Stimulated activated CD8-positive, alpha-beta memory T cell treated with anti-CD3 and anti-CD28 coated beads, Interleukin-7, amount 100 ng/mL, for 4 hours (primary cell): ENCODE data around the gene R3HDML.
"Not testable (repeated sequence)": the region's sequence is repeated elsewhere in the genome, so short reads cannot be mapped to it uniquely, and the experiment has no call there.

Experiments used
- DNase-seq, 2 donors: peaks; one replicate each; pipeline ENCODE4 v3.0.0-alpha.2; 2020; ENCODE audit warnings: low read depth in 2 of 2

The R3HDML gene

DNA sequence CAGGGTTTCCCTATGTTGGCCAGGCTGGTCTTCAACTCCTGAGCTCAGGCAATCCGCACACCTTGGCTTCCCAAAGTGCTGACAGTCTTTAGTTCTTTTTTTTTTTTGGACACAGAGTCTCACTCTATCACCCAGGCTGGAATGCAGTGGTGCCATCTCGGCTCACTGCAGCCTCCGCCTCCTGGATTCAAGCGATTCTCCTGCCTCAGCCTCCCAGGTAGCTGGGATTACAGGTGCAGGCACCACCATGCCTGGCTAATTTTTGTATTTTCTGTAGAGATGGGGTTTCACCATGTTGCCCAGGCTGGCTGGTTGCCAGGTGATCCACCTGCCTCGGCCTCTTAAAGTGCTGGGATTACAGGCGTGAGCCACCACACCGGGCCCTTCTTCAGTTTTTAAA lies 9.1 kb upstream of the R3HDML start:
- not testable (repeated sequence) for DNase-seq

DNA sequence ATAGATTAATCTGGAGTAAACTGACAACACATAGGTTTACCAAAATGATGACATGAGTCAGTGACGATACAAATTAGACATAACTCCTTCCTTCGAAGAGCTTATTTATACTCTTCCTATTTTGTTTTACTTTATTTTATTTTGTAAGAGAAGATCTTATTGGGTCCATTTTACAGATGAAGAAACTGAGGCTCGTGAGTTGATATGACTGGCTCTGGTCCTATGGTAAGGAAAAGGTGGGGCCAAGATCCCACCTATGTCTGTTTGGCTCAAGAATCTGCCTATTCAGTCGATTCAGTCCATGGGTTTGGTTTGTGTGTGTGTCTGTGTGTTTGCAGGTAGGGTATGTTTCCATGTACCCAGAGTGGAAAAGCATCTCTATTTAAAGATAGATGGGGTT lies 8.4 kb upstream of the R3HDML start:
- DNase-seq = no peak

DNA sequence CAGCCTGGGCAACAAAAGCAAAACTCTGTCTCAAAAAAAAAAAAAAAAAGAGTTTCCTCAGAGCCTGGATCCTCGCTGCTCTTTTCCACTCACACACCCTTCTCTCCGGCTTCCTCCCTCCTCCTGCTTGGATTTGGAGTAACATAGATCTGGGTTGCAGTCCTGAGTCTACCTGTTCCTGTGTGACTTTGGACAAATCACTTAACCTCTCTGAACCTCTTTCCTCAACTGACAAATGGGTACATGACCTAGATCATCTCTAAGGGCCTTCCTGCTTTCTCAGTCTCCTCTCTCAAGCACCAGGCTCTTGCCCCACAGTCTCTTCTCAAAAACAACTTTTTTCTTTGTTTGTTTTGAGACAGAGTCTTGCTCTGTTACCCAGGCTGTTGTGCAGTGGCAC lies 5.6 kb upstream of the R3HDML start:
- DNase-seq = no peak

DNA sequence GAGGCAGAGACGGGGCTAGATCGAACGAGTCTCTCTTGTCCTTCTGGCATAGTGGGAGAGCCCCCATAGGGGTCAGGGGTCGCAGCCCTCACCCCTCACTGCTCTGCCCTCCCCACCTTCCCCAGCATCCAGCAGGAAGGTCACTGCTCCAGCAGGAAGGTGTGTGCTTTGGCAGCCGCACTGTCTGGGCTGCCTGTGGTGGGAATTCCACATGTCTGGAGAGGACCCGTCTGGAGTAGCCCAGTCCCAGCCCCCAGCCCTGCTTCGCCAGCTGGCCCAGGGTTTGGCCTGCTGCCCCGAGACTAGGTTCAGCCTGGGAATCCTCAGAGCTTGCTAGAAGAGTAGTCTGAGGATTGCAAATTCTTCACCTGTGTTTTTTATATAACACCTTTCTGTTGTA lies 2.5 kb upstream of the R3HDML start:
- DNase-seq = no peak

DNA sequence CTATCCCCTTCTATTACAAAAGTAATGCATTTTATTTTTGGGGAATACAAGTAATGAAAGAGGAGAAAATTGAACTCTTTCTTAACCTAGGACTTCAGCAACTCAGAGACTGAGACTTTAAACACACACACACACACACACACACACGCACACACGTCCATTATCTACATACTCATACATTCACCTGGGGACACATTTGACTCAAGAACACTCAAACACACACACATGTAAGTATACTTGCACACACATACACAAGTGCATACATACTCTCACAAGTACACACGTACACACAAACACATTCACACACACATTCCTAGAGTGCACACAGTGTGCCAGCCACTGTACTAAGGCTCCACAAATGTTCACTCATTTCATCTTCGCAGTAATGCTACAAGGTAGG lies 2.1 kb upstream of the R3HDML start:
- no peak for DNase-seq

DNA sequence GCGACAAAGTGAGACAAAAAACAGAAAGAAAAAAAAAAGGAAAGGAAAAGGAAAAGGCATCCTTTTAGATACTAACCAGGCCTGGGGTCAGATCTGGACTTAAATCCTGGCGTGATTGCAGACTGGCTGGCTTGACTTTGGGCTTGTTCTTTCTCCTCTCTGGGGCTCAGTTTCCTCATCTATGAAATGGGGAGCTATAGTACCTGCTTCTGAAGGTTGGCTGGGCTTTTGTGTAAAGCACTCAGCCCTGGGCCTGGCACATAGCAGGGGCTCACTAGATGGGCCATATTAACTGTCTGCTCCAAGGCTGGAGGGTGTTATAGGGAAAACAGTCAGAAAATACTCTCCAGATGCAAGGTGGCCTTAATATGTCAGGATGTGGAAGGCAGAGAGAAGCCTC lies 1.2 kb upstream of the R3HDML start:
- DNase-seq = no peak

DNA sequence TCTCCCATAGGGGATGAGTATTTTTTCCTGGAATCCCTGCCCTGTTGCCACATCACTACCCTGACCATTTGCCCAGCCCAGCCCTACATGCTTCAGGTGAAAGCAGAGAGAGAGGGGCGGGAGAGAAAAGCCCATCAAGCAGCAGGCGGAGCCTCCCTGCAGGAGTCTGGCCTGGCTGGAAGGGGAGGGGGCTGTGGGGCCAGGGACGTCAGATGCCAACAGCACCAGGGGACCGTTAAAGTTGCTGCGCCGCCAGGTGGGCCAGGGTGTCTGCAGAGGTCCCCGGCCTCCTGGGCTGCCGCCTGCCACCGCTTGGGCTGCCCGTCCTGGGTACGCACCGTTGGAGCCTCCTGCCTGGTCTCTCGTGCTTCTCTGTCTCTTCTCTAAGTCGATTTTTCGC lies 757 bp upstream of the R3HDML start:
- DNase-seq = no peak

DNA sequence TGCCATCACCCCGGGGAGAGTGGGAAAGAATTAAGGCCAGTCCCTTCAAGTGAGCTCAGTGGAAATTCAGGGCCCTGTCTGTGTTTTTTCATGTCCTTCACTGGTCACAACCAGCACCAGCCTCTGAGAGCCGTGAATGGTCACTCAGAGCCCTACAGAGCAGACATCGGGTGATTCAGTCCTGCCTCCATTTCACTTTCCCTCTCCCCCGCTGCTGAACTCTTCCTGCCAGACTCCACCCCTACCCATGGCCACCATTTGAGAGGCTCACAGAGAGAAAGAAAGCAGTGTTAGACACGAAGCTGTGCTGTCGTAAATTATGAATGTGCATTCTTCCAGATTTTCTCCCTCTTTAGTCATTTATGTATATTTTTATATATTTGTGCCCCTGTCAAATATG lies 5.4 kb downstream of the R3HDML start:
- no peak for DNase-seq

DNA sequence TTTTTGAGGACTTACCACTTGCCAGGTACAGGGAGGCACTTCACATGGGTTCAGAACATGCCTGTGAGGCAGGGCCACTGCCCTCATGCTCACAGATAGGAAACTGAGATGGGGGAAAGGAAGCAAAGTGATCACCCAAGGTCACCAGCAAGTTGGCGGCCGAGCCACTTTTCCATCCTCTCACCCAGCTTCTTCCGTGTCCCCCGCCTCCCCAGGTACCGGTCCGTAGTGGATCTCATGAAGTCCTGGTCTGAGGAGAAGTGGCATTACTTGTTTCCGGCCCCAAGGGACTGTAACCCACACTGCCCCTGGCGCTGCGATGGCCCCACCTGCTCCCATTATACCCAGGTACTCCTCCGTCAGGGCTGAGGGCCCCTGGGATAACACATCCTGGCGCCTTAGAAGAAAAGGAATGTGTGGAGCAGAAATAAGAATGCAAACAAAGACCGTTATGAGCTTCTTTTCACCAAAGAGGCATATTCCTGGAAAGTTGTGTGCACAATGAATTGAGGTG lies 6.4 kb downstream of the R3HDML start:
- DNase-seq = no peak

DNA sequence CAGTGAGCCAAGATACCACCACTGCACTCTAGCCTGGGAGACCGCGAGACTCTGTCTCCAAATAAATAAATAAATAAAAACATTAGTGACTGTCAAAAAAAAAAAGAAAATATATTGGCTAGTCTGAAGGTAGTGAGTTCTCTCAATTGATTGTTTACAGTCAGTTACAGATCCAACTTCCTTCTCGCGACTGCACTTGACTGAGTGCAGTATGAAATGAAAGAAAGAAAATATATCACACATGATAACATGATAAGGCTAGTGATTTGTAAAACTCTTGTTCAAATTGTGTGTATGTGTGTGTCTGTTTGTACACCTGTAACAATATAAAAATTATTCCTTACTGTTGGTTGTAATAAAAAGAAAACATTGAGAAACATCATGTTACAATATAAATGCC lies 7.9 kb downstream of the R3HDML start:
- DNase-seq = no peak

DNA sequence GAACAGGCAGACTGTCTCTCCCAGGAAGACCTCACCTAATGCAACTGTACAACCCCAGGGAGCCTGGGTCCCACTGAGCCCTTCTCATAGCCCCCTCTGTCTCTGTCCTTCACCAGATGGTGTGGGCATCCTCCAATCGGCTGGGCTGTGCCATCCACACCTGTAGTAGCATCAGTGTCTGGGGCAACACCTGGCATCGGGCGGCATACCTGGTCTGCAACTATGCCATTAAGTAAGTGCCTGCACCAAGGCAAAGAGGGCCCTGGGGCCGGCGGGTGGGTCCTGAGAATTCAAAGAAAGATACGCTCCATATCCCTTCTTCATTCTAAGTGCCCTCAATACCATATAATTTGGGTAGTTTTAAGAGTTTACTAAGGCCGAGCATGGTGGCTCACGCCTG lies 8.3 kb downstream of the R3HDML start:
- no peak for DNase-seq

DNA sequence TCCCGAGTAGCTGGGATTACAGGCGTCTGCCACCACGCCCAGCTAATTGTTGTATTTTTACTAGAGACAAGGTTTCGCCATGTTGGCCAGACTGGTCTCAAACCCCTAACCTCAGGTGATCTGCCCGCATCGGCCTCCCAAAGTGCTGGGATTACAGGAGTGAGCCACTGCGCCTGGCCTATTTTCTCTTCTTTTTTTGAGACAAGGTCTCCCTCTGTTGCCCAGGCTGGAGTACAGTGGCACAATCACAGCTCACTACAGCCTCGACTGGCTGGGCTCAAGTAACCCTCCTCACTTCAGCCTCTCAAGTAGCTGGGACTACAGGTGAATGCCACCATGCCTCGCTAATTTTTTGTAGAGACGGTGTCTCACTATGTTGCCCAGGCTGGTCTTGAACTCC lies 9.1 kb downstream of the R3HDML start:
- DNase-seq = not testable (repeated sequence)

DNA sequence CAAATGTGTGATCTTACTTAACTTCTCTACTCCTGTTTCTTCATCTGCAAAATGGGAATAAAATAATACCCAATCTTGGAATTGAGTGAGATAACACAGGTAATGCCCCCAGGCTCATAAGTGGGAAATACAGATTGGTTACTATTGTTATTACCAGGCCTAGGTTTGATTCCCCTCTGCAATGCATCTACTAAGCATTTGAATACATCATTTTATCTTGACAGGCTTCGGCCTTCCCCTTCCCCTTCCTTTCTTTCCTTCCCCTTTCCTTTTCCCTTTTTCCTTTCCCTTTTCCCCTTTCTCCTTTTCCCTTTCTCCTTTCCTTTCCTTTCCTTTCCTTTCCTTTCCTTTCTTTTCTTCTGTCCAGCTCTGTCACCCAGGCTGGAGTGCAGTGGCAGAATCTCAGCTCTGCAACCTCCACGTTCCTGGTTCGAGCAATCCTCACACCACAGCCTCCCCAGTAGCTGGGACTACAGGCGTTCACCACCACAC lies 11.4 kb downstream of the R3HDML start:
- no peak for DNase-seq

DNA sequence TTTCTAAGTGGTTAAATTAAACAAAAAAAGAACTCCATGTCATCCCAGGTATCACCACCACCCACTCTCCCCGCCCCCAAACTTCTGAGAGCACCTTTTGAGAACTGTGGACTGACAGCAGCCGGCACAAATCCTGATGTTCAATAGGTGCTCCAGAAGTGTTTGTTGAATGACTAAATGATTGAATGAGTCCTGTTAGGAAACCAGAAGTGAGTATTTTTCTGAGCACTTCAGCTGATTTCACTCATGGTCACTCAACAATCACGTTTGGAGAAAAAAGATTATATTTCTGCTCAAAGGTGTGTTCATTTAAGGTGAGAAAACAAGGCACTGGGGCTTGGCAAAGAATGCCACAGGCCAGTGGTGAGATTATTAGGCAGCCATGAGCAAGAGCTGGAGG lies 12.5 kb downstream of the R3HDML start:
- no peak for DNase-seq

DNA sequence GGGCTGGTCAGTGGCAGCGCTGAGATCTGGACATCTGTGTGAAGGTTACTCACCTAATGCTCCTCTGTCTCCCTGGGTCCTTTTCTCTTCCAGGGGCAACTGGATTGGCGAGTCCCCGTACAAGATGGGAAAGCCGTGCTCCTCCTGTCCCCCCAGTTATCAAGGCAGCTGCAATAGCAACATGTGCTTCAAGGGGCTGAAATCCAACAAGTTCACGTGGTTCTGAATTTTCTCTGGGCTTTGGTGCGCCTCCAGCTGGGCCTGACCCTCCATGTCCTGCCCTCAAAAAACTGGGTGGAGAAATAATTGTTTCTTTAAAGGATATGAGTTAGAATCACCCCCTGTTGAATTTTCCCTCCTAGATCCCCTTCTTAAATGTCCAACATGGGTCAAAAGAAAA lies 13.7 kb downstream of the R3HDML start:
- DNase-seq = no peak

DNA sequence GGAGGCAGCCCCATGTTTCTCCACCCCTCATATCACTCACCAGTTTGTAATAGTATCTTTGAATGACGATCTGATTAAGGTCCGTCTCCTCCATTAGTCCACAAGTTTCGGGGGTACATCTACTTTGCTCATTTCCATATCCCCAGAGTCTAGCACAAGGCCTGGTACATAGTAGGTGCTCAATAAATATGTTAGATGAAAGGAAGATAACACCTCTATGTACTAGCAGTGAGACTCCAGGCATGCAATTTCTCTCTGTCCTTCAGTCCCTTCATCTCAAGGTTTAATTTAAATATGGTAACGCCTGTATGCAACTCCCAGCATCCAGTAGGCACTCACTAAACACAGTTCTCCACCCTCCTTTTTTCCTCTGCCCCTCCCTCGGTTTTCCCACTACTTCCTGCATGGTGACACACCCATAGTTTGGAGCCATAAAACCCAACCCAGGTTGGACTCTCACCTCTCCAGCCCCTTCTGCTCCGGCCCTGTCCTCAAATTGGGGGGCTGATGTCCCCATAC lies 18.2 kb downstream of the R3HDML start:
- DNase-seq = no peak

DNA sequence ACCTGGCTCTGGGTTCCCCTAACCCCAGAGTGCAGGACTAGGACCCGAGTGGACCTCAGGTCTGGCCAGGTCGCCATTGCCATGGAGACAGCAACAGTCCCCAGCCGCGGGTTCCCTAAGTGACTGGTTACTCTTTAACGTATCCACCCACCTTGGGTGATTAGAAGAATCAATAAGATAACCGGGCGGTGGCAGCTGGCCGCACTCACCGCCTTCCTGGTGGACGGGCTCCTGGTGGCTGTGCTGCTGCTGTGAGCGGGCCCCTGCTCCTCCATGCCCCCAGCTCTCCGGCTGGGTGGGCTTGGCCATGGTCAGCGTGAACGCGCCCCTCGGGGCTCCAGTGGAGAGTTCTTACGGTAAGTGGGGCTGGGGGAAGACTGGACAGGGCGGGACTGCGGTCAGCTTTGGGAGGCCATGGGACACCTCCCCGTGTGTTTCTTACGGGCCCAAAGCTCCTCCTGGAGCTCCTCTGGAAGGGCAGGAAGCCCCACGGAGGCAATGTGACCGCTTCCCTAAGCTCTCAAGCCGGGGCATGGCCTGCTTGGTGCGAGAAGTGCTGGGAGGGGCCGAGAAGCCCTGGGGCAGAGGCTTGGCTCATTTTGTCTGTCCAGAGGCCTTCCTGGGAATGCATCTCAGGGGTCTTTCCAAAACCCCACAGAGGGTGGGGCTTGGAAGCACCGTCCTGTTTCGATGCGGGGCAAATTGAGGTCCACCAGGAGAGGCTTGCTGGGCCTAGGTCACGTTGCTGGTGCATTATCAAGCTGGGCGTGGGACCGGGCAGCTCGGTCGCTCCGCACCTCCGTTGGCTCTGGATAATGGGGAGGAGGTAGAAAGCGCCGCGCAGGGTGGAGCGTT lies 18.9 kb downstream of the R3HDML start, which contains the start of gene HNF4A:
Gene HNF4A (plus strand): TSS at position 202 of the 855 bp plus-strand sequence. CDS start 106 bp downstream, at position 308.
- DNase-seq = no peak

DNA sequence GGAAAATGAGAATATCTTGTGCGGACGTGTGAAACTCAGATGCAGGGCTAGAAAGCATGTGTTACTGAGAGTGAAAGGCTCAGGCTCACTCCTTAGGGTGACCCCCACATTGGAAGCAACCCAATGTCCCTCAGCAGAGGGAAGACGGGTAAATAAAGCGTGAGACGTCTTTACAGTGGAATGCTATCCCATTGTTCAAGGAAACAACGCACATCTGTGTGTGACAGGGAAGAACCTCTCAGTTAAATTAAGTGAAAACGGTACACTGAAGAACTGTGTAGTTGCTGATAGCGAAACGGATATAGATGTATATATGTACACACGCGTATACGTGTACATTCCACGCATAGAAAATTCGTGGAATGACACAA lies 19.5 kb downstream of the R3HDML start:
- no peak for DNase-seq

DNA sequence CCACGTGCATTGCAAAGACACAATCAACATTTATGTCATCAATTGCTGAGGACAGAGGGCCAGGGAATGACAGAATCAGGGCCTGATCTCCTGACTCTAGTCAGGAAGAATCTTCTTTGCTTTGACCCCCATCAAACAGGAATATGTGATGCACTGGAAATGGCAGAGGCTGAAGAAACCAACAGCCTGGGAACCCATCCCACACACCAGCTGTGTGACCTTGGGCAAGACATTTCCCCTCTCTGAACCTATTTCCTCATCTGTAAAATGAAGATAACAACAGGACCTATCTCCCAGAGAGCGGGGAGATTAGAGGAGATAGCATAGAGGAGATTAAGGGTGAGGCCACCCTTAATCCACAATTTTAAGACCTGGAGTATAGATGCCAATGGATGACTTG lies 20.2 kb downstream of the R3HDML start:
- DNase-seq = no peak

DNA sequence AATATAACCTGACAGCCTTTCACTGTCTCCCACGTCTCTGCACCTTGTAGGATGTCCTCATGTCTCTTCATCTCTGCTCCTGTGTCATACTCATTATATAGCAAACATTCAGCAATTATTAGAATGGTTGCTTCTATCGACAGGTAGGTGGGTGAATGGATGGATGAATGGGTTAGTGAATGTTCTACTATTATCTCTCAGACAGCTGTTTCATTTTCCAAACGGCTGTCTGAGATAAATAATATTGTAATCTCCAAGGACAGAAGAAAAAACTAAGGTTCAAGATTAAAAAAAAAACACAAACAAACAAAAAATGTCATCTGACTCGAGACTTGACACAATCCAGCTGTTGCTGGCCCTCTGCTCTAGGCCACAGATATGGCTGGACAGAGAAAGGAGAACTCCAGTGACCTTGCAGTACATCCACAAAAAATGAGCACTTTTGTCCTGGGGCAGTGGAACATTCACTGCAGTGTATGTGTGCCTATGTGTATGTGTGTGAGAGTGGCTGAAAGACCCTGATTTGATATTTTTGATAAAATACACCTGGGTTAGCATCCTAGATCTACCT lies 20.8 kb downstream of the R3HDML start:
- DNase-seq = no peak

DNA sequence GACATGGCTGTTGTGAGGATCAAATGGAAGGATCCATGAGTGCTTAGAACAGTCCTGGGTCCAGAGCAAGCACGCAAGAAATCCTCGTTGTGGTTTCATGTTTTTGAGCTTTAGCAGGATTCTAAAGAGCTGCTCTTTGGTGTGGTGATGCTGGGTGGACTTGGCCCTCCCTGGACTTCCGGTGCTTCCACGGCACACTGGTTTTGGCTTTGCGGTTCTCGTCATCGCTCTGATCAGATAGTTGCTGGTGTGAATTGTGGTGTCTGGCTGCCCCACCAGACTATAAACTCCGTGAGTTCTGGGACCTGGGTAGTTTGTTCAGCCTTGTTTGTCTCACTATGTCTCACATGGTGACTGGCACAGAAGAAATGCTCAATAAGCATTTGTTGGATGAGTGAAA lies 21.9 kb downstream of the R3HDML start:
- DNase-seq = no peak

DNA sequence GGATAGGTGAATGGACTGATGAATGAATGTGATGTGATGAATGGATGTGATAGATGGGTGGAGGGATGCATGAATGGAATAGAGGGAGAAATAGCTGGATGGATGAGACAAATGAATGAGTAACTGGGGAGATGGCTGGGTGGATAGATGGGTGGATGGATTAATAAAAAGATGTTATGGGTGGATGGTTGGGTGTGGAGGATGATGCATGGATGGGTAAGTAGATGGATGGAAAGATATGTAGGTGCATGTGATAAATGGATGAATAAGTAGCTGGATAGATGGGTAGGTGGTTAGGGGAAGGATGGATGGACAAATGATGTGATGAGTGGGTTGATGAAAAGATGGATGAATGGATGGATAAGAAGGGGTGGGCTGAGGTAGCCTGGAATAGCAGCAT lies 23.4 kb downstream of the R3HDML start:
- DNase-seq = no peak

DNA sequence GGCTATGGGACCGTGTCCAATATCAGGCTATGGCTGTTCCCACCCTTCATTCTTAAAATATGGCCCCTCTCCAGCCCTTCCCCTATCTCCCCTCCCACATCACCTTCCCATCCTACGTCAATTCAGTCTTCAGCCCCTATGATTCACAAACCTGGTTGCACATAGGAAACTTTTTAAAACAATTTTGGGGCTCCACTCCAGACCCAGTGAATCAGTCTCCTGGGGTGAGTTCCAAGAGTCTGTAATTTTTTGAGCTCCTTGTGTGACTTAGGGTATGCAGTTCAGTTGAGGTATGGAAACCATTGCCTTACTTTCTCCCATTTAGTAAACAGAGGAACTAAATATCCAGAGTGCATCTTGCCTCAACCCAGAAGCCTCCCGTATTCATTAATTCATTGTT lies 24.2 kb downstream of the R3HDML start:
- no peak for DNase-seq
